ENCODE results near the gene SEPTIN7. TPM values are rescaled to one million over a fixed set of nuclear protein-coding genes. Genes with fewer than 3 reads are reported as not detected.

SEPTIN7 gene
- total RNA-seq, 1 experiment from 2014 or later, result 140 TPM

DNA sequence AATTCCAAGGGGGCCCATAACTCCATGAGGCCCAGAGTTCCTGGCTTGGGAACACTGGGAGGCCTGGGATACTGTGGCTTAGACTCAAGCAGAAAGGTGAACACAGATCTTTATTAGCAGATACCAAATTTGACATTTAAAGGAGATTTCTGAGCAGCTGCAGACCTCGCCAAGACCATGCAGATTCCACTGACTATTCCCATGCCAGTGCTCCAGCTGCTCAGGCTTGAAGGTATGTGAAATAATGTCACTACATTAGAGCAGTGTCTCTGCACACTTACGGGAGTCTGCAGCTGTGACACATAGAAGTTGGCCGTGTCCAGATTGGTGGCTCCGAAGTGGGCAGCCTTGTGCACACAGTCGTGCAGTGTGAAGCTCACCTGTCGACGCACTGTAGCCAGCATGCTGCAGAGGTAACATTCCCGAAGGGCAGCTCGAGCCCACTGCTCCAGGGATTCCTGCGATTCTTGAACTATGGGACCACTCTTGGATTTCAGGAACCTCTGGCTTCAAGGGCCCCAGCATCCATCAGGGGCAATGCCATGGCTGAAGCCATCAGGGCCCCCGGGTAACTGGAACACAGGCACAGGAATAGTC is 46.1 kb downstream of the SEPTIN7 start:
- Histone ChIP-seq H2AFZ (ENCODE audit: low read depth, low read length, poor library complexity, severe bottlenecking) (no peak overlapping the region), H3K9me3 (ENCODE audit: control insufficient read depth in 1 of 2, insufficient read depth in 1 of 2, low read depth in 1 of 2, low read length in 2 of 2) (no peaks in the 10 kb centered on the region), H3K27me3 (ENCODE audit: insufficient read depth, low read length) (no peaks in the 10 kb centered on the region), H3K27ac (ENCODE audit: low read depth, low read length) (no peak overlapping the region), H3K4me3 (replicated peaks in 1 of 2; ENCODE audit: low read depth in 1 of 2, low read length in 2 of 2) (no peak overlapping the region), H3K9me2 (ENCODE audit: insufficient read depth) (no peaks in the 10 kb centered on the region), H3K79me2 (ENCODE audit: insufficient read depth, low read length) (peaks cover 85% of the 10 kb centered on the region), H3K4me2 (ENCODE audit: low read length) (no peak overlapping the region), H3K9ac (ENCODE audit: low read length) (no peak overlapping the region), H4K20me1 (ENCODE audit: insufficient read depth) (0 out of 2 replicates have a peak, but pooled peaks cover 4% of the 10 kb centered on the region), H3K4me1 (ENCODE audit: control insufficient read depth in 1 of 2, insufficient read depth in 2 of 2, low read length in 2 of 2) (no peaks in the 10 kb centered on the region), H3K36me3 (ENCODE audit: control insufficient read depth in 1 of 2, insufficient read depth in 2 of 2, low read length in 2 of 2) (peaks cover 0 to 2% of the 10 kb centered on the region in 2 experiments; a peak in 2 of 4 replicates)
- ChIA-PET CTCF (no interaction called here), RAD21 (ENCODE audit: low non-redundant PET in 1 of 2, low total read pairs in 2 of 2, uncharacterized antibody in 2 of 2, unreplicated experiment in 2 of 2) (no interaction called here), POLR2A (no interaction called here)
- intact Hi-C loops (cut with micrococcal nuclease), result no loop called here
- no TSS peak for BruUV-seq (replicated peaks)
- ATAC-seq, result no peak
- DNase-seq (ENCODE audit: low read depth, low spot score), result no peak
- TF ChIP-seq TCF7L2 (IDR thresholded peaks at IDR 0.05; ENCODE audit: borderline replicate concordance, extremely low read depth, insufficient read depth, insufficient read length), result no peak
- TF ChIP-seq JUND (IDR thresholded peaks at IDR 0.05), result no peak
- TF ChIP-seq, protein P1, sequence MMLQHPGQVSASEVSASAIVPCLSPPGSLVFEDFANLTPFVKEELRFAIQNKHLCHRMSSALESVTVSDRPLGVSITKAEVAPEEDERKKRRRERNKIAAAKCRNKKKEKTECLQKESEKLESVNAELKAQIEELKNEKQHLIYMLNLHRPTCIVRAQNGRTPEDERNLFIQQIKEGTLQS (IDR thresholded peaks at IDR 0.05), result no peak
- TF ChIP-seq YY1 (IDR thresholded peaks at IDR 0.05; ENCODE audit: extremely low read depth, insufficient replicate concordance, low read depth, low read length), result no peak
- TF ChIP-seq CEBPB (IDR thresholded peaks at IDR 0.05; ENCODE audit: low read depth), result no peak
- no peak for TF ChIP-seq ELF1 (IDR thresholded peaks at IDR 0.05; ENCODE audit: borderline replicate concordance, low read depth)
- no peak for TF ChIP-seq POLR2A (IDR thresholded peaks at IDR 0.05; ENCODE audit: borderline replicate concordance, extremely low read depth, insufficient read depth, insufficient read length)
- TF ChIP-seq POLR2AphosphoS5 (IDR thresholded peaks at IDR 0.05; ENCODE audit: low read depth, low read length), result no peak
- TF ChIP-seq ZNF274 (IDR thresholded peaks at IDR 0.05; ENCODE audit: low read depth, low read length), result no peak
- TF ChIP-seq ZFX (IDR thresholded peaks at IDR 0.05), result no peak
- TF ChIP-seq, protein P2, sequence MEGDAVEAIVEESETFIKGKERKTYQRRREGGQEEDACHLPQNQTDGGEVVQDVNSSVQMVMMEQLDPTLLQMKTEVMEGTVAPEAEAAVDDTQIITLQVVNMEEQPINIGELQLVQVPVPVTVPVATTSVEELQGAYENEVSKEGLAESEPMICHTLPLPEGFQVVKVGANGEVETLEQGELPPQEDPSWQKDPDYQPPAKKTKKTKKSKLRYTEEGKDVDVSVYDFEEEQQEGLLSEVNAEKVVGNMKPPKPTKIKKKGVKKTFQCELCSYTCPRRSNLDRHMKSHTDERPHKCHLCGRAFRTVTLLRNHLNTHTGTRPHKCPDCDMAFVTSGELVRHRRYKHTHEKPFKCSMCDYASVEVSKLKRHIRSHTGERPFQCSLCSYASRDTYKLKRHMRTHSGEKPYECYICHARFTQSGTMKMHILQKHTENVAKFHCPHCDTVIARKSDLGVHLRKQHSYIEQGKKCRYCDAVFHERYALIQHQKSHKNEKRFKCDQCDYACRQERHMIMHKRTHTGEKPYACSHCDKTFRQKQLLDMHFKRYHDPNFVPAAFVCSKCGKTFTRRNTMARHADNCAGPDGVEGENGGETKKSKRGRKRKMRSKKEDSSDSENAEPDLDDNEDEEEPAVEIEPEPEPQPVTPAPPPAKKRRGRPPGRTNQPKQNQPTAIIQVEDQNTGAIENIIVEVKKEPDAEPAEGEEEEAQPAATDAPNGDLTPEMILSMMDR (IDR thresholded peaks at IDR 0.05 in 2 of 3, conservative IDR thresholded peaks at IDR 0.05 in 1 of 3; ENCODE audit: borderline replicate concordance in 1 of 3, insufficient read depth in 1 of 3, low read depth in 2 of 3, low read length in 2 of 3), result no peak

Data from HCT116 (cell line).